Kidney capillary endothelial cell (primary cell): ENCODE data around the gene ZNF70.

Experiments used
- DNase-seq: peaks from one replicate; pipeline ENCODE4 v3.0.0-alpha.2; 2018; ENCODE audit warnings: low spot score

ZNF70 gene

GRCh38 chr22:23692598-23693291 lies 58.2 kb downstream of the ZNF70 start:
- DNase-seq = no peak

GRCh38 chr22:23691748-23692423 lies 59.0 kb downstream of the ZNF70 start:
- no peak for DNase-seq

GRCh38 chr22:23690713-23691112 lies 60.2 kb downstream of the ZNF70 start, which contains the start of gene RGL4:
RGL4 (plus strand) TSS chr22:23691013; CDS start chr22:23692031, 1,018 bp downstream.
- DNase-seq = no peak

GRCh38 chr22:23689414-23689813 lies 61.5 kb downstream of the ZNF70 start:
- no peak for DNase-seq
